HEK293 (cell line): ENCODE measurements around the gene SETD1A.

Experiments used
- BCL11B ChIP-seq: fragments of 450-650 bp; formaldehyde crosslinking; IDR thresholded peaks from 2 replicates; pipeline ENCODE4 v1.5.1; 2016; ENCODE audit warnings: low read depth, missing biosample characterization, missing genetic modification characterization
- IKZF3 ChIP-seq: fragments of 450-650 bp; IDR thresholded peaks from 2 replicates; pipeline ENCODE4 v1.5.0; 2018; ENCODE audit warnings: missing biosample characterization, mild to moderate bottlenecking, missing genetic modification characterization, moderate library complexity
- MZF1 ChIP-seq: fragments of 450-650 bp; formaldehyde crosslinking; IDR thresholded peaks from 2 replicates; pipeline ENCODE4 v1.5.1; 2017; ENCODE audit warnings: missing biosample characterization, missing genetic modification characterization, borderline replicate concordance
- RBAK ChIP-seq: fragments of 450-650 bp; formaldehyde crosslinking; IDR thresholded peaks from 2 replicates; pipeline ENCODE4 v1.5.1; 2016; ENCODE audit warnings: missing biosample characterization, missing genetic modification characterization
- SP3 ChIP-seq: fragments of 450-650 bp; formaldehyde crosslinking; IDR thresholded peaks from 2 replicates; pipeline ENCODE4 v1.5.1; 2016; ENCODE audit warnings: missing biosample characterization, missing genetic modification characterization
- ZBTB17 ChIP-seq: fragments of 450-650 bp; formaldehyde crosslinking; IDR thresholded peaks from 2 replicates; pipeline ENCODE4 v1.5.1; 2016; ENCODE audit warnings: missing biosample characterization, missing genetic modification characterization
- ZFHX2 ChIP-seq: fragments of 450-650 bp; formaldehyde crosslinking; conservative IDR thresholded peaks from 2 replicates; pipeline ENCODE4 v1.5.1; 2016; ENCODE audit warnings: missing biosample characterization, missing genetic modification characterization
- ZNF138 ChIP-seq: fragments of 450-650 bp; formaldehyde crosslinking; IDR thresholded peaks from 2 replicates; pipeline ENCODE4 v1.5.1; 2016; ENCODE audit warnings: missing biosample characterization, missing genetic modification characterization, borderline replicate concordance
- ZNF16 ChIP-seq: fragments of 450-650 bp; formaldehyde crosslinking; IDR thresholded peaks from 2 replicates; pipeline ENCODE4 v1.5.1; 2016; ENCODE audit warnings: low read depth, missing biosample characterization, missing genetic modification characterization
- ZNF221 ChIP-seq: fragments of 450-650 bp; formaldehyde crosslinking; IDR thresholded peaks from 2 replicates; pipeline ENCODE4 v1.5.1; 2017; ENCODE audit warnings: missing biosample characterization, missing genetic modification characterization, borderline replicate concordance
- ZNF48 ChIP-seq: fragments of 450-650 bp; formaldehyde crosslinking; IDR thresholded peaks from 2 replicates; pipeline ENCODE4 v1.5.1; 2016; ENCODE audit warnings: missing biosample characterization, missing genetic modification characterization
- ZNF510 ChIP-seq: fragments of 450-650 bp; formaldehyde crosslinking; IDR thresholded peaks from 2 replicates; pipeline ENCODE4 v1.5.1; 2018; ENCODE audit warnings: mild to moderate bottlenecking, missing genetic modification characterization, missing biosample characterization; ENCODE audit not compliant: insufficient replicate concordance
- ZNF561 ChIP-seq: fragments of 450-650 bp; IDR thresholded peaks from 2 replicates; pipeline ENCODE4 v1.5.1; 2018; ENCODE audit warnings: missing biosample characterization, missing genetic modification characterization, borderline replicate concordance
- ZNF626 ChIP-seq: fragments of 450-650 bp; sonication (Bioruptor Pico); formaldehyde crosslinking; IDR thresholded peaks from 2 replicates; pipeline ENCODE4 v1.5.1; 2018; ENCODE audit warnings: missing biosample characterization, missing genetic modification characterization, inconsistent platforms
- ZNF768 ChIP-seq: fragments of 450-650 bp; formaldehyde crosslinking; IDR thresholded peaks from 2 replicates; pipeline ENCODE4 v1.5.1; 2018; ENCODE audit warnings: missing biosample characterization, mild to moderate bottlenecking, missing genetic modification characterization
- TF ChIP-seq, protein P1 (sequence below): fragments of 450-650 bp; IDR thresholded peaks from 2 replicates; pipeline ENCODE4 v1.5.1; 2018; ENCODE audit warnings: missing biosample characterization, missing genetic modification characterization
- TF ChIP-seq, protein P2 (sequence below): fragments of 450-650 bp; formaldehyde crosslinking; conservative IDR thresholded peaks from 2 replicates; pipeline ENCODE4 v1.5.1; 2016; ENCODE audit warnings: low read depth, missing biosample characterization, missing genetic modification characterization
- TF ChIP-seq, protein P3 (sequence below): fragments of 450-650 bp; formaldehyde crosslinking; IDR thresholded peaks from 2 replicates; pipeline ENCODE4 v1.5.1; 2016; ENCODE audit warnings: missing biosample characterization, missing genetic modification characterization, low read depth
- TF ChIP-seq, protein P4 (sequence below): fragments of 450-650 bp; formaldehyde crosslinking; IDR thresholded peaks from 2 replicates; pipeline ENCODE4 v1.5.1; 2016; ENCODE audit warnings: missing biosample characterization, missing genetic modification characterization
- TF ChIP-seq, protein P5 (sequence below): fragments of 450-650 bp; formaldehyde crosslinking; conservative IDR thresholded peaks from 2 replicates; pipeline ENCODE4 v1.5.1; 2016; ENCODE audit warnings: low read depth, missing biosample characterization, missing genetic modification characterization
- TF ChIP-seq, protein P6 (sequence below): fragments of 450-650 bp; formaldehyde crosslinking; IDR thresholded peaks from 2 replicates; pipeline ENCODE4 v1.5.1; 2017; ENCODE audit warnings: missing biosample characterization, missing genetic modification characterization

The SETD1A gene

DNA sequence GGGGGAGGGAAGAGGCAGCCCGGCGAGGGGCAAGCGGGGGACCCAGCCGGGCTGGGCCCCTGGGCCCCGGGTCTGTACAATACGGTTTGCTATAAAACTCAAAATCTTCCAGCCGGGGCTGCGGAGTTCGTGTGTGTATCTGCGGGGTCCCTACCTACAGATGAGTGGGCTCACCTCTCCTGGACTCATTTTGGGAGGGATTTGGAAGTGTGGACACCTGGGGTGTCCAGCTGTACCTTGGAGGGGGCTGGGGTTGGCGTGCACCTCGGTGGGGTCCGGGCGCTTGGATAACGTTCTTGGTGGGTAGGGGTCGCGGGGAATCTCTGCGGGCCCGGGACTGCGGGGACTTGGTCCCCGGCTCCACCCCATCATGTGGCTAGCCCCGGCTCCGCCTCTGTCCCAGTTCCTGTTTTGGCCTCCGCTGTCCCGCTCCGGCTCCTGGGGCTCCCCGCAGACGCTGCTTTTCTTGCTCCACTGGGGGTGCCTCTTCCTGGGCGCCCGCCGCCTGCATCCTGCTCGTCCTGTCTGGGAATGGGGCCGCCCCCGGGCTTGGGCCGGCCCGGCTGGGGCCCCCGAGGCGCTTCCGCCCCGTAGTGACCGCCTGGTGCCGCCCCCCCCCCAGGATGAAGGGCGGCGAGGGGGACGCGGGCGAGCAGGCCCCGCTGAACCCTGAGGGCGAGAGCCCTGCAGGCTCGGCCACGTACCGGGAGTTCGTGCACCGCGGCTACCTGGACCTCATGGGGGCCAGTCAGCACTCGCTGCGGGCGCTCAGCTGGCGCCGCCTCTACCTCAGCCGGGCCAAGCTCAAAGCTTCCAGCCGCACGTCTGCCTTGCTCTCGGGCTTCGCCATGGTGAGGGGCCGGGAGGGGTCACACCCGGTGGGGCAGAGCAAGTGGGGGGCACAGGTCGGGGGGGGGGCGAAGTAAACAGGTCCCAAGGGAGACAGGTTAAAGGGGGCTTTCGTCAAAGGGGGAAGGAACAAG lies 8.6 kb upstream of the SETD1A start, which contains the start of gene ORAI3 (continued):
- peak; percentile 76; the same call in 1 of the 2 replicates for TF ChIP-seq ZNF561
- no peak for TF ChIP-seq MZF1
- TF ChIP-seq ZNF768 (tag by site-specific recombination) = no peak
- no peak for TF ChIP-seq ZNF16 (tag by site-specific recombination)
- TF ChIP-seq ZNF138 = no peak
- TF ChIP-seq ZNF48 = no peak
- no peak for TF ChIP-seq RBAK (tag by site-specific recombination)
- TF ChIP-seq IKZF3 (tag by site-specific recombination) = peak; percentile 72; the same call in 1 of the 2 replicates
- TF ChIP-seq, protein P1, sequence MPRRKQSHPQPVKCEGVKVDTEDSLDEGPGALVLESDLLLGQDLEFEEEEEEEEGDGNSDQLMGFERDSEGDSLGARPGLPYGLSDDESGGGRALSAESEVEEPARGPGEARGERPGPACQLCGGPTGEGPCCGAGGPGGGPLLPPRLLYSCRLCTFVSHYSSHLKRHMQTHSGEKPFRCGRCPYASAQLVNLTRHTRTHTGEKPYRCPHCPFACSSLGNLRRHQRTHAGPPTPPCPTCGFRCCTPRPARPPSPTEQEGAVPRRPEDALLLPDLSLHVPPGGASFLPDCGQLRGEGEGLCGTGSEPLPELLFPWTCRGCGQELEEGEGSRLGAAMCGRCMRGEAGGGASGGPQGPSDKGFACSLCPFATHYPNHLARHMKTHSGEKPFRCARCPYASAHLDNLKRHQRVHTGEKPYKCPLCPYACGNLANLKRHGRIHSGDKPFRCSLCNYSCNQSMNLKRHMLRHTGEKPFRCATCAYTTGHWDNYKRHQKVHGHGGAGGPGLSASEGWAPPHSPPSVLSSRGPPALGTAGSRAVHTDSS (tag by site-specific recombination) = peak; percentile 69
- TF ChIP-seq ZNF510 (tag by site-specific recombination) = no peak
- no peak for TF ChIP-seq ZNF221 (tag by site-specific recombination)
- TF ChIP-seq ZFHX2 (tag by site-specific recombination) = no peak; the same call in 1 of the 2 replicates
- TF ChIP-seq, protein P2, sequence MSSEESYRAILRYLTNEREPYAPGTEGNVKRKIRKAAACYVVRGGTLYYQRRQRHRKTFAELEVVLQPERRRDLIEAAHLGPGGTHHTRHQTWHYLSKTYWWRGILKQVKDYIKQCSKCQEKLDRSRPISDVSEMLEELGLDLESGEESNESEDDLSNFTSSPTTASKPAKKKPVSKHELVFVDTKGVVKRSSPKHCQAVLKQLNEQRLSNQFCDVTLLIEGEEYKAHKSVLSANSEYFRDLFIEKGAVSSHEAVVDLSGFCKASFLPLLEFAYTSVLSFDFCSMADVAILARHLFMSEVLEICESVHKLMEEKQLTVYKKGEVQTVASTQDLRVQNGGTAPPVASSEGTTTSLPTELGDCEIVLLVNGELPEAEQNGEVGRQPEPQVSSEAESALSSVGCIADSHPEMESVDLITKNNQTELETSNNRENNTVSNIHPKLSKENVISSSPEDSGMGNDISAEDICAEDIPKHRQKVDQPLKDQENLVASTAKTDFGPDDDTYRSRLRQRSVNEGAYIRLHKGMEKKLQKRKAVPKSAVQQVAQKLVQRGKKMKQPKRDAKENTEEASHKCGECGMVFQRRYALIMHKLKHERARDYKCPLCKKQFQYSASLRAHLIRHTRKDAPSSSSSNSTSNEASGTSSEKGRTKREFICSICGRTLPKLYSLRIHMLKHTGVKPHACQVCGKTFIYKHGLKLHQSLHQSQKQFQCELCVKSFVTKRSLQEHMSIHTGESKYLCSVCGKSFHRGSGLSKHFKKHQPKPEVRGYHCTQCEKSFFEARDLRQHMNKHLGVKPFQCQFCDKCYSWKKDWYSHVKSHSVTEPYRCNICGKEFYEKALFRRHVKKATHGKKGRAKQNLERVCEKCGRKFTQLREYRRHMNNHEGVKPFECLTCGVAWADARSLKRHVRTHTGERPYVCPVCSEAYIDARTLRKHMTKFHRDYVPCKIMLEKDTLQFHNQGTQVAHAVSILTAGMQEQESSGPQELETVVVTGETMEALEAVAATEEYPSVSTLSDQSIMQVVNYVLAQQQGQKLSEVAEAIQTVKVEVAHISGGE (tag by site-specific recombination) = peak; percentile 21; the same call in 1 of the 2 replicates
- TF ChIP-seq, protein P3, sequence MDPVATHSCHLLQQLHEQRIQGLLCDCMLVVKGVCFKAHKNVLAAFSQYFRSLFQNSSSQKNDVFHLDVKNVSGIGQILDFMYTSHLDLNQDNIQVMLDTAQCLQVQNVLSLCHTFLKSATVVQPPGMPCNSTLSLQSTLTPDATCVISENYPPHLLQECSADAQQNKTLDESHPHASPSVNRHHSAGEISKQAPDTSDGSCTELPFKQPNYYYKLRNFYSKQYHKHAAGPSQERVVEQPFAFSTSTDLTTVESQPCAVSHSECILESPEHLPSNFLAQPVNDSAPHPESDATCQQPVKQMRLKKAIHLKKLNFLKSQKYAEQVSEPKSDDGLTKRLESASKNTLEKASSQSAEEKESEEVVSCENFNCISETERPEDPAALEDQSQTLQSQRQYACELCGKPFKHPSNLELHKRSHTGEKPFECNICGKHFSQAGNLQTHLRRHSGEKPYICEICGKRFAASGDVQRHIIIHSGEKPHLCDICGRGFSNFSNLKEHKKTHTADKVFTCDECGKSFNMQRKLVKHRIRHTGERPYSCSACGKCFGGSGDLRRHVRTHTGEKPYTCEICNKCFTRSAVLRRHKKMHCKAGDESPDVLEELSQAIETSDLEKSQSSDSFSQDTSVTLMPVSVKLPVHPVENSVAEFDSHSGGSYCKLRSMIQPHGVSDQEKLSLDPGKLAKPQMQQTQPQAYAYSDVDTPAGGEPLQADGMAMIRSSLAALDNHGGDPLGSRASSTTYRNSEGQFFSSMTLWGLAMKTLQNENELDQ (tag by site-specific recombination) = no peak
- no peak for TF ChIP-seq BCL11B (tag by site-specific recombination)
- TF ChIP-seq SP3 = peak; percentile 28; the same call in 1 of the 2 replicates
- TF ChIP-seq, protein P4, sequence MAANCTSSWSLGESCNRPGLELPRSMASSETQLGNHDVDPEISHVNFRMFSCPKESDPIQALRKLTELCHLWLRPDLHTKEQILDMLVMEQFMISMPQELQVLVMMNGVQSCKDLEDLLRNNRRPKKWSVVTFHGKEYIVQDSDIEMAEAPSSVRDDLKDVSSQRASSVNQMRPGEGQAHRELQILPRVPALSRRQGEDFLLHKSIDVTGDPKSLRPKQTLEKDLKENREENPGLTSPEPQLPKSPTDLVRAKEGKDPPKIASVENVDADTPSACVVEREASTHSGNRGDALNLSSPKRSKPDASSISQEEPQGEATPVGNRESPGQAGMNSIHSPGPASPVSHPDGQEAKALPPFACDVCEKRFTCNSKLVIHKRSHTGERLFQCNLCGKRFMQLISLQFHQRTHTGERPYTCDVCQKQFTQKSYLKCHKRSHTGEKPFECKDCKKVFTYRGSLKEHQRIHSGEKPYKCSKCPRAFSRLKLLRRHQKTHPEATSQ (tag by site-specific recombination) = peak; percentile 41; the same call in 1 of the 2 replicates
- TF ChIP-seq, protein P5, sequence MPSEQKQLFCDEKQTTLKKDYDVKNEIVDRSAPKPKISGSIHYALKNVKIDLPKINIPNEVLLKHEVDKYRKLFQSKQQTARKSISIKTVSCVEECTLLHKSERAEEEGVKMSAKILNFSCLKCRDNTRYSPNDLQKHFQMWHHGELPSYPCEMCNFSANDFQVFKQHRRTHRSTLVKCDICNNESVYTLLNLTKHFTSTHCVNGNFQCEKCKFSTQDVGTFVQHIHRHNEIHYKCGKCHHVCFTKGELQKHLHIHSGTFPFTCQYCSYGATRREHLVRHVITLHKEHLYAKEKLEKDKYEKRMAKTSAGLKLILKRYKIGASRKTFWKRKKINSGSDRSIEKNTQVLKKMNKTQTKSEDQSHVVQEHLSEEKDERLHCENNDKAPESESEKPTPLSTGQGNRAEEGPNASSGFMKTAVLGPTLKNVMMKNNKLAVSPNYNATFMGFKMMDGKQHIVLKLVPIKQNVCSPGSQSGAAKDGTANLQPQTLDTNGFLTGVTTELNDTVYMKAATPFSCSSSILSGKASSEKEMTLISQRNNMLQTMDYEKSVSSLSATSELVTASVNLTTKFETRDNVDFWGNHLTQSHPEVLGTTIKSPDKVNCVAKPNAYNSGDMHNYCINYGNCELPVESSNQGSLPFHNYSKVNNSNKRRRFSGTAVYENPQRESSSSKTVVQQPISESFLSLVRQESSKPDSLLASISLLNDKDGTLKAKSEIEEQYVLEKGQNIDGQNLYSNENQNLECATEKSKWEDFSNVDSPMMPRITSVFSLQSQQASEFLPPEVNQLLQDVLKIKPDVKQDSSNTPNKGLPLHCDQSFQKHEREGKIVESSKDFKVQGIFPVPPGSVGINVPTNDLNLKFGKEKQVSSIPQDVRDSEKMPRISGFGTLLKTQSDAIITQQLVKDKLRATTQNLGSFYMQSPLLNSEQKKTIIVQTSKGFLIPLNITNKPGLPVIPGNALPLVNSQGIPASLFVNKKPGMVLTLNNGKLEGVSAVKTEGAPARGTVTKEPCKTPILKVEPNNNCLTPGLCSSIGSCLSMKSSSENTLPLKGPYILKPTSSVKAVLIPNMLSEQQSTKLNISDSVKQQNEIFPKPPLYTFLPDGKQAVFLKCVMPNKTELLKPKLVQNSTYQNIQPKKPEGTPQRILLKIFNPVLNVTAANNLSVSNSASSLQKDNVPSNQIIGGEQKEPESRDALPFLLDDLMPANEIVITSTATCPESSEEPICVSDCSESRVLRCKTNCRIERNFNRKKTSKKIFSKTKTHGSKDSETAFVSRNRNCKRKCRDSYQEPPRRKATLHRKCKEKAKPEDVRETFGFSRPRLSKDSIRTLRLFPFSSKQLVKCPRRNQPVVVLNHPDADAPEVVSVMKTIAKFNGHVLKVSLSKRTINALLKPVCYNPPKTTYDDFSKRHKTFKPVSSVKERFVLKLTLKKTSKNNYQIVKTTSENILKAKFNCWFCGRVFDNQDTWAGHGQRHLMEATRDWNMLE (tag by site-specific recombination) = no peak
- no peak for TF ChIP-seq ZNF626 (tag by site-specific recombination)
- TF ChIP-seq ZBTB17 (tag by site-specific recombination) = no peak
- TF ChIP-seq, protein P6, sequence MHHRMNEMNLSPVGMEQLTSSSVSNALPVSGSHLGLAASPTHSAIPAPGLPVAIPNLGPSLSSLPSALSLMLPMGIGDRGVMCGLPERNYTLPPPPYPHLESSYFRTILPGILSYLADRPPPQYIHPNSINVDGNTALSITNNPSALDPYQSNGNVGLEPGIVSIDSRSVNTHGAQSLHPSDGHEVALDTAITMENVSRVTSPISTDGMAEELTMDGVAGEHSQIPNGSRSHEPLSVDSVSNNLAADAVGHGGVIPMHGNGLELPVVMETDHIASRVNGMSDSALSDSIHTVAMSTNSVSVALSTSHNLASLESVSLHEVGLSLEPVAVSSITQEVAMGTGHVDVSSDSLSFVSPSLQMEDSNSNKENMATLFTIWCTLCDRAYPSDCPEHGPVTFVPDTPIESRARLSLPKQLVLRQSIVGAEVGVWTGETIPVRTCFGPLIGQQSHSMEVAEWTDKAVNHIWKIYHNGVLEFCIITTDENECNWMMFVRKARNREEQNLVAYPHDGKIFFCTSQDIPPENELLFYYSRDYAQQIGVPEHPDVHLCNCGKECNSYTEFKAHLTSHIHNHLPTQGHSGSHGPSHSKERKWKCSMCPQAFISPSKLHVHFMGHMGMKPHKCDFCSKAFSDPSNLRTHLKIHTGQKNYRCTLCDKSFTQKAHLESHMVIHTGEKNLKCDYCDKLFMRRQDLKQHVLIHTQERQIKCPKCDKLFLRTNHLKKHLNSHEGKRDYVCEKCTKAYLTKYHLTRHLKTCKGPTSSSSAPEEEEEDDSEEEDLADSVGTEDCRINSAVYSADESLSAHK (tag by site-specific recombination) = no peak
